Activated CD8-positive, alpha-beta T cell treated with anti-CD3 and anti-CD28 coated beads, Interleukin-2, amount 10 ng/mL, durations not matched to agents 7 days and 5 days (primary cell): ENCODE data around the gene PCSK4. TPM values are rescaled to one million over a fixed set of nuclear protein-coding genes. Genes with fewer than 3 reads are reported as not detected.
"Not testable (repeated sequence)": the region's sequence is repeated elsewhere in the genome, so short reads cannot be mapped to it uniquely, and the experiment has no call there.

Source experiments
- ATAC-seq: fragments of 150-1000 bp; cut with Tn5 transposase; one replicate; pipeline ENCODE4 v1.10.0; 2021; ENCODE audit warnings: moderate library complexity
- CTCF ChIA-PET: fragments of 350-600 bp; sonication (Branson Sonifier 250); formaldehyde crosslinking; loops from one replicate; lab custom pipeline; 2021; ENCODE audit warnings: antibody characterized with exemption; lab: Charles Lee
- POLR2A ChIA-PET: fragments of 350-600 bp; sonication (Branson Sonifier 250); formaldehyde crosslinking; loops from one replicate; lab custom pipeline; 2021; ENCODE audit warnings: antibody characterized with exemption; lab: Charles Lee
- DNase-seq: peaks from one replicate; pipeline ENCODE4 v3.0.0-alpha.2; 2020
- H3K27ac Mint-ChIP-seq: one replicate; pipeline ENCODE4 v1.8.0; 2021; ENCODE audit warnings: mild to moderate bottlenecking, mixed read lengths
- H3K27me3 Mint-ChIP-seq: one replicate; pipeline ENCODE4 v1.8.0; 2021; ENCODE audit warnings: low read depth, mixed read lengths
- H3K36me3 Mint-ChIP-seq: one replicate; pipeline ENCODE4 v1.8.0; 2021; ENCODE audit warnings: low read depth, mixed read lengths
- H3K4me1 Mint-ChIP-seq: one replicate; pipeline ENCODE4 v1.8.0; 2021; ENCODE audit warnings: low read depth, mixed read lengths
- H3K4me3 Mint-ChIP-seq: one replicate; pipeline ENCODE4 v1.8.0; 2021; ENCODE audit warnings: mild to moderate bottlenecking, mixed read lengths
- H3K9me3 Mint-ChIP-seq: one replicate; pipeline ENCODE4 v1.8.0; 2022; ENCODE audit warnings: mixed read lengths; ENCODE audit not compliant: insufficient read depth
- total RNA-seq, 2 experiments: library from RNA; stranded (reverse); gene quantifications; one replicate each; pipeline ENCODE4 v1.2.3, GENCODE V29; 2021

The PCSK4 gene
- total RNA-seq, 2 experiments from 2014 or later, result 3.4 to 4.1 TPM

- no peaks in the 10 kb centered on the region for H3K27me3 Mint-ChIP-seq
- ChIA-PET CTCF (no interaction called here), POLR2A (interaction anchor here (0.6 kb wide), 1 partner anchor 65 kb away, joined by 3 read pairs; no protein-coding TSS in a partner anchor)
- peak within 1 kb of the TSS; percentile 98 for H3K27ac Mint-ChIP-seq
- no peaks in the 10 kb centered on the region for H3K9me3 Mint-ChIP-seq
- ATAC-seq (peak; percentile 94), DNase-seq (peak; percentile 96)
- peaks cover 18% of the 10 kb centered on the region for H3K4me1 Mint-ChIP-seq
- peaks cover 9% of the 10 kb centered on the region for H3K36me3 Mint-ChIP-seq
- H3K4me3 Mint-ChIP-seq, result peak within 1 kb of the TSS; percentile 99
These were observed 11.0 kb downstream of the PCSK4 start, which contains the start of gene C19orf25 for GRCh38 chr19:1478934-1479707. Gene C19orf25, minus strand, starts transcription at chr19:1479215. Its CDS starts 312 bp downstream, at chr19:1478903.

GRCh38 chr19:1477056-1477455 is 13.1 kb downstream of the PCSK4 start:
- POLR2A ChIA-PET, H3K27me3 Mint-ChIP-seq, DNase-seq, ATAC-seq, H3K9me3 Mint-ChIP-seq: not testable (repeated sequence)
- Mint-ChIP-seq H3K27ac (peak overlapping the region; percentile 39), H3K4me1 (peaks cover 18% of the 10 kb centered on the region), H3K36me3 (peaks cover 11% of the 10 kb centered on the region), H3K4me3 (peak overlapping the region; percentile 58)
- CTCF ChIA-PET, result interaction anchor here (0.6 kb wide), 1 partner anchor 62 kb away, joined by 3 read pairs; no protein-coding TSS in a partner anchor

DNA sequence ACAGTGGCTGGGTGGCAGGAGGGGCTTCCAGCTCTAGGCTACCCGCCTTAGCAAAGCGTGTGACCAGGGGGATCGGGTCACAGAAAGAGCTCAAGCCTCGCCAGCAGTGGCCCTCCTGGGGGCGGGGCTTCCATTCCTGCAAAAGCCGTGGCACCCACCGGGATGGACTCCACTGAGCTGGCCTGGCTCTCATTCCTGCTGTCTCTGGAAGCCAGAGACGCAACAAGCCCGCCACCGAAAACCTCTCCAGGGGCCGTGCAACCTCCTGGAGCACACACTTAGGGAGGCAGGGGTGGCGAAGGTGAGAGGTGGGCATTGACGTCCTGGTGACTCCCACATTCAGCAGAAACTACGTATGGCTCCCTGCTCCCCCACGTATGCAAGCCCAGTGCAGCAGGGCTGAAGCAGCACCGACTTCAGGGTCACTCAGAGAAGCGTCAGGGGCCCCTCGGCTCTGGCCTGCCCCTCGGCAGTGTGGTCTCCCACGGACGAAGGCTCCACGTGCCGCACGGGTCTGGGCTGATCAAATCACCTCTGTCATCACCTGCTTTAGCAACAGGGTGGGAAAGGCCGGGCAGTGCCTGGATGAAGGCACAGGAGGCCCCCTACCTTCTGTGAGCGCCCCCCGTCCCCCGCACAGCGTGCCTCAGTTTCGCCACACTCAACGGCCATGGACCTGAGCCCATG is 14.3 kb downstream of the PCSK4 start:
- no peak overlapping the region for H3K4me3 Mint-ChIP-seq
- peaks cover 12% of the 10 kb centered on the region for H3K27me3 Mint-ChIP-seq
- CTCF ChIA-PET, result no interaction called here
- DNase-seq (no peak), ATAC-seq (no peak)
- POLR2A ChIA-PET, result no interaction called here
- no peak overlapping the region for H3K27ac Mint-ChIP-seq
- peaks cover 11% of the 10 kb centered on the region for H3K36me3 Mint-ChIP-seq
- peaks cover 25% of the 10 kb centered on the region for H3K4me1 Mint-ChIP-seq
- H3K9me3 Mint-ChIP-seq, result no peaks in the 10 kb centered on the region

DNA sequence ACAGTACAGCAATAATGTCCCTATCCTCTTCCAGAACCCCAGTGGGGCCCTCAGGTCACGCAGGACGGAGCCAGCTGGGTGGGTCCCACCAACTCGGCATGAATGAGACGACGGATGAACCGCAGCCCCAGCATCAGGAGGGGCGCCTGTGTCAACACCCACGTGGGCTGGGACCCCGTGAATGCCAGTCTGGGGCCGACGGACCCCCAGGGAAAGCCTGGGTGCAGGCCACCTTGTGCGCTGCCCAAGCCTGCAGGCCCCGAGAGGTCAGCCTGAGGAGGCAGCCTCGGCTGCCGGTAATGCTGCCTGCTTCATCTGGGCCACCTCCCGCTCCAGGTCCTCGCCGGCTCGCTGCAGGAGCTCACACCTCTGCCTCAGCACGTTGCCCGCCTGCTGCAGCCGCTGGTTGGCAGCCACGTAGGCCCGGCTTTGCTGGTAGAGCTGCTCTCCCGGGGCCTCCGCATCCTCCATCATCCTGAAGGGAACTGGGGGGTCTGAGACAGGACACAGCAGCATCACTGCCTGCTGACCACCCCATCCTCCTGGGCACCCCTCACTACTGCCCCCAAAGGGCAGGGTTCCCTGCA is 15.3 kb downstream of the PCSK4 start:
- Mint-ChIP-seq H3K4me1 (peaks cover 29% of the 10 kb centered on the region), H3K36me3 (peaks cover 11% of the 10 kb centered on the region), H3K9me3 (no peaks in the 10 kb centered on the region), H3K4me3 (no peak overlapping the region), H3K27ac (no peak overlapping the region), H3K27me3 (peaks cover 15% of the 10 kb centered on the region)
- CTCF ChIA-PET, result no interaction called here
- DNase-seq (no peak), ATAC-seq (no peak)
- POLR2A ChIA-PET, result no interaction called here

DNA sequence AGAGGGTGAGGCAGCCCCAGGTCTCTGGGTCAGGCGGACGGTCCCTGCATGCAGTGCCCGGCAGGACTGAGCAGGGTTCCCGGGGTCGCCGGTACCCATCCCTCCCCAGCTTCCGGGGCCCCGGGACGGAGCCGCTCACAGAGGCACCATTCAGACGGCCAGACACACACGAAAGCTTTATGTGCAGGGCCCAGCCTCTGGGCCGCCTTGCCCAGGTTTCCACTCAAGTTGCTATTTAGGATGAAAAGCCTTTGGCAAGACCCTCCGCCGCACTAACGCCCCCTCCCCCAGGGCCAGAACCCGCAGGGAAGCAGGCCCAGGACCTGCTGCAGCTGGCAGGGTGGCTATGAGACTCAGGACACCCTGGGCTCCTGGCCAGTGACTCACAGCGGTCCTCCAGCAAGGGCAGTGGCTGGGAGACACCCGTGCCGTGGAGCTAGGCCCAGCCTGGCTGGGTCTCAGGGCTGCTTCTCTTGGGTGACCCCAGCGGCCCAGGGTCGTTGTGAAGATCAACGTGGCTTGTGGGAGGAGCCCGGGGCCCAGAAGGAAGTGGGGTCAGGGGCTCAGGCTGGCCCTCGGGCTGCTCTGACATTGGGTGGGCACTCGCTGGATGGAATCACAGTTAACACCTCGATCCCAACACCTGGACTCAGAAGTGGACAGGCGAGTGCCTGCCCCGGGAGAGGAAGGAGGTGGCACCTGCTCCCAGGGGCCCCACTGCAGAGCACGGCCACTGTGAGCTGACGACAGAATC is 16.0 kb downstream of the PCSK4 start:
- Mint-ChIP-seq H3K4me3 (no peak overlapping the region), H3K27me3 (peaks cover 15% of the 10 kb centered on the region), H3K27ac (no peak overlapping the region), H3K4me1 (peaks cover 24% of the 10 kb centered on the region), H3K36me3 (peaks cover 11% of the 10 kb centered on the region), H3K9me3 (no peaks in the 10 kb centered on the region)
- ChIA-PET POLR2A (no interaction called here), CTCF (no interaction called here)
- ATAC-seq (no peak), DNase-seq (no peak)

DNA sequence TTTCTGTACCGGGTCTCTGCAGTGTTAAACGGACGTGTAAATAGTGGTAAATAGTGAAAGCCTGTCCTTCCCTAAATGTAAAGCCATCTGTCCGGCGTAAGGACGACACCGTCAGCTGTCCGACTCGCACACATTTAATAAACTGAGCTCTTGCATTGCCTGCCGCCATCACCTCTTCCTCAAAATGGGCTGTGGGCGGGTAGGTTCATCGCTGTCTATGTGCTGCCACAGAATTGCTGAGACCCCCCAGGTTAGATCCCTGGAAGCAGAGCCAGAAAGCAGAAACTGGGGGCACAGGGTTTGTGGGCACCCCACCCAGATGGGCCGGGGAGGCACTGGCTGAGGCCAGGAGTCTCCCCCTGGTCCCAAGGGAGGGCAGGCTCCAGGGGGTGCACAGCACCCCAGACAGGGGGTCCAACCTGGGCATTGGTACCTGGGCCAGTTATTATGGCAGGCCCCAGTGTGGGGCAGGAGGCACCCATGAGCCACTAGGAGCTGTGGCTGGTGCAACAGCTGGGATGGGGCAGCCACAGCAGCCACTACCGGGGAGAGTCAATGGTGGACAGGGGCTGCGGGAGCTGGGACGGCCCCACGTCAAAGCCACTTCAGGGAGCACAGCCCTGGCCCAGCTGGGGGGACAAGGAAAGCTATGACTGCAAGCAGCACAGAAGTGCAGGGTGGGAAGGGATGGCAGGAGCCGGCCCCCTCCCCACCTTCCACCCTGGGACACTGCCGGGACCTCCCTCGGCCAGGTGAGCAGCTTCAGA is 16.9 kb downstream of the PCSK4 start:
- ChIA-PET POLR2A (no interaction called here), CTCF (no interaction called here)
- H3K4me1 Mint-ChIP-seq, result peaks cover 20% of the 10 kb centered on the region
- DNase-seq (no peak), ATAC-seq (no peak)
- no peaks in the 10 kb centered on the region for H3K9me3 Mint-ChIP-seq
- H3K36me3 Mint-ChIP-seq, result peaks cover 8% of the 10 kb centered on the region
- peaks cover 16% of the 10 kb centered on the region for H3K27me3 Mint-ChIP-seq
- no peak overlapping the region for H3K4me3 Mint-ChIP-seq
- H3K27ac Mint-ChIP-seq, result no peak overlapping the region

DNA sequence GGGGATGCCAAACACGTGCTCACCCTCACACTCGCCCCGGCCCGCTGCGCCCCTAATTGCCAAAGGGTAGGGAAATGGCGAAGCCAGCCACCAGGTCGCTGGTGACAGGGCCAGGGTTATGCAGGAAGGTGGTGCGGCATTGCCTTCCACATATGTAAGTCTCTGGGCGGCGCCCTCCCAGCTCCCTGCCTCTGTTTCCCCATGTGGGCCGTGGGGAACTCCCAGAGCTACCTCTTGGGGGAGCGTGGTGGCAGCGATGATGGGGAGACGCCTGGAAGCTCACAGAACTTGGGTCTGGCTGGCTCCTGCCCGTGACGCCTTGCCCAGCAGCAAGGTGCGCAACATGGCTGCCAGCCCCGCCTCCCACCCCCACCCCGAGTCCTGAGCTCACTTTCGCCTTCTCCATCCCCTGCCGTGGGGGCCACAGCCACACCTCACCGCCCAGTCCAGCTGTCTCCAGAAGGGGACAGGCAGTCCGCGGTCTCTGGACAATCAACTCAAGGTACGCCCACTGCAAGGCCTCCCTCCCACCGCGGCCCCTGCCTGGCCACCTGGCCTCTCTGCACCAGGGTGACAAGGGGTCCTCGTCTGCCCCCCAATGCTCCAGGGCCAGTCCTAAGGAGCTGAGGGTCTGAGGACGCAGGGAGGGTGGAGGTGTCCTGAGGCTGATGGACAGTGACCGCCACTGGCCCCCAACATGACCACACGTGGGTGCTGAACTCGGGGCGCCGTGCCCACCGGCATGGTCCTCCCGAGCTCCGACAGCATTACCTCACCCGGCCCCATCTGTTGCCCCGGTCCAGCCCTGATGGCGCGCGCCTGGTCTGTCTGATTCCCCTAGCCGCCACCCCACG is 17.7 kb downstream of the PCSK4 start:
- Mint-ChIP-seq H3K27ac (no peak overlapping the region), H3K27me3 (peaks cover 18% of the 10 kb centered on the region), H3K4me1 (peaks cover 17% of the 10 kb centered on the region), H3K9me3 (no peaks in the 10 kb centered on the region), H3K4me3 (no peak overlapping the region), H3K36me3 (peaks cover 6% of the 10 kb centered on the region)
- ChIA-PET POLR2A (no interaction called here), CTCF (interaction anchor here (1.2 to 2.1 kb wide), 2 partner anchors 27 to 193 kb away, joined by 4 to 8 read pairs; no protein-coding TSS in a partner anchor)
- DNase-seq (no peak), ATAC-seq (no peak)

DNA sequence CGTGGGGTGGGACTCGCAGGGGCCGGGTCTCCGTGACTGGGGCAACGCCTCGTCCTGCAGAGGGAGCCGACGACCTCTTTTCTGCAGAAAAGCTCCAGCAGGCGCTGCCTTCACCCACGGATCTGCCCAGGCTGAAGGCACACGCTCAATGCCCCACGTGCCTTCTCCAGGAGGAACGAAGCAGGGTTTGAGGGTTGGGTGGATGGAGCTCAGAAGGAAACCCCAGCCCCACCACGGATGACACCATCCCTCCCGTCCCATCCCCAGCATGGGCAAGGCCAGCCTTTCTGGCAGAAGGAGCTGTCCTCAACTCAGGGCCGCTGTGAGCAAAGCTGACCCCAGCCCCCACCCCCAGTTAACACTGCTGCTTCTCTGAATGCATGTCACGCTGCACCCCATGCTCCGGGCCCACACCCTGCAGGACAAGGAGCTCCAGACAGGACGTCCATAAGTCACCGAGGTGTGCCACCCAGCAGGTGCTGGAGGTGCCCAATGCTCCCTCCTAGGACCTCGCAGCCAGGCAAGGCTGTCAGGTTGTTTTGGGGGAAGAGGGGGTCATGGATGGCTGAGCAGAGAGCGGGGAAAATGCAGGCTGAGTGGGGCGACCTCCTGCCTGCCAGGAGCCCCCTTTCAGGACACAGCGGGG is 18.5 kb downstream of the PCSK4 start:
- Mint-ChIP-seq H3K4me1 (peaks cover 11% of the 10 kb centered on the region), H3K4me3 (no peak overlapping the region), H3K27me3 (peaks cover 18% of the 10 kb centered on the region), H3K27ac (no peak overlapping the region), H3K36me3 (peaks cover 2% of the 10 kb centered on the region), H3K9me3 (no peaks in the 10 kb centered on the region)
- ChIA-PET POLR2A (interaction anchor here (0.6 to 0.8 kb wide), 2 partner anchors 20 to 38 kb away, joined by 3 to 4 read pairs; no protein-coding TSS in a partner anchor), CTCF (interaction anchor here (1.2 to 2.1 kb wide), 2 partner anchors 27 to 192 kb away, joined by 4 to 8 read pairs; no protein-coding TSS in a partner anchor)
- no peak for ATAC-seq
- no peak for DNase-seq

DNA sequence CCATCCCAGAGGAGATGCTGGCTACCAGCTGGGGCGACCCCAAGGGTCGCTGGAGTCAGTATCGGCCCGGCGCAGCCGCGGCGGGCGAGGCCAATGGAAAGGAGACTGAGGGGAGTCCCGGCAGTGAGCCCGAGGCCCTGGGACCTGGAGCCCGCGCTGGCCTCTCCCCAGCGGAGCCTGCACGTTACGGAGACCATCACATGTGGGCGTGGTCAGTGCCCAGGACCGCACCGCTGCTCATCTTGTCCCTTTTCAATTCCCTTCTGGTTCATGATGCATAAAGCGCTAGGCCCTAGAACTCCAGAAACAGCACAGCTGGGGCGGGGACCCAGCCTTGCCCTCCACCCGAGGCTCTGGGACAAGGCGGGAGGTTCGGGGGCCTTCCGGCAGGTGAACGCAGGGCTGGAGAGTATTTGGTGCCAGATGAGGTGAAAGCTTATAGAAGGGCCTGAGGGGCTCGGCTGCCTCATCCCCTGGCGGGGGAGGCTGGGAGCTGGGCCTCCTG is 19.1 kb downstream of the PCSK4 start:
- peaks cover 2% of the 10 kb centered on the region for H3K36me3 Mint-ChIP-seq
- ChIA-PET POLR2A (interaction anchor here (0.6 to 0.8 kb wide), 2 partner anchors 19 to 38 kb away, joined by 3 to 4 read pairs; no protein-coding TSS in a partner anchor), CTCF (interaction anchor here (1.2 to 2.1 kb wide), 2 partner anchors 26 to 192 kb away, joined by 4 to 8 read pairs; no protein-coding TSS in a partner anchor)
- ATAC-seq (peak; percentile 18), DNase-seq (no peak)
- H3K27me3 Mint-ChIP-seq, result peaks cover 18% of the 10 kb centered on the region
- H3K4me1 Mint-ChIP-seq, result peaks cover 11% of the 10 kb centered on the region
- peak overlapping the region; percentile 45 for H3K4me3 Mint-ChIP-seq
- no peak overlapping the region for H3K27ac Mint-ChIP-seq
- no peaks in the 10 kb centered on the region for H3K9me3 Mint-ChIP-seq
